SK-N-MC (cell line): ENCODE measurements around the gene GIPC1.

ENCODE experiments used
- EZH2 ChIP-seq: fragments of 200-600 bp; sonication (generic); IDR thresholded peaks from one replicate; pipeline ENCODE4 v1.6.1; 2017; ENCODE audit warnings: antibody characterized with exemption
- POLR2AphosphoS5 ChIP-seq: IDR thresholded peaks from 2 replicates; pipeline ENCODE4 v1.6.1; 2012; ENCODE audit warnings: mild to moderate bottlenecking, low read depth, low read length, borderline replicate concordance

DNA sequence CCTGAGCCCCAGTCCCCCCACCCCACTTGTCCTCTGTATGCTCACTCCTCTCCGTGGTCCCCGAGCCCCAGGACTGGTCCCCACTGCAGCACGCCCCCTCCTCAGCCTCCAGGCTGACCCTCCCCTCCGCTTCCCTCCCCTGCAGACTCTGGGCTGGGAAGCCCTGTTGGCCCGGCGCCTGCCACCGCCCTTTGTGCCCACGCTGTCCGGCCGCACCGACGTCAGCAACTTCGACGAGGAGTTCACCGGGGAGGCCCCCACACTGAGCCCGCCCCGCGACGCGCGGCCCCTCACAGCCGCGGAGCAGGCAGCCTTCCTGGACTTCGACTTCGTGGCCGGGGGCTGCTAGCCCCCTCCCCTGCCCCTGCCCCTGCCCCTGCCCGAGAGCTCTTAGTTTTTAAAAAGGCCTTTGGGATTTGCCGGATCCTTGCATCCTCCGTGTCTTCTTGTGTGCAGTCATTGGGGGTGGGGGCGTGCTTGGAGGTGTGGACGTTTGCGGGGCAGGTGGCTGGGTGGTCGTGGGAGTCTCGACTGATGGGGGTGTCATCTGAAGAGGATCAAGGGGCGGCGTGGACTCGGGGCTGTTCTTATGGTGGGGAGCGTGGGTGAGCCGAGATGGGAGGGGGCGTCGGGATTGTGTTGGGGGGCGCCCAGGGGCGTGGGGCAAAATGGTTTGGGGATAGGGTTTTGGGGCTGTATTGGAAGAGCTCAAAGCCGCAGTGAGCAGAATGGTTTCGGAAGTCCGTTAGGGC is 24.3 kb downstream of the GIPC1 start:
- TF ChIP-seq EZH2 (no peak), POLR2AphosphoS5 (no peak)
